Adrenal gland (tissue), 5 donors: ENCODE measurements around the gene SMURF1.

ENCODE experiments used
- POLR2A ChIP-seq, 2 donors: fragments of 450-650 bp; IDR thresholded peaks; one replicate each; pipeline ENCODE4 v1.6.1; 2017; ENCODE audit warnings: antibody characterized with exemption in 2 of 2, mild to moderate bottlenecking in 2 of 2, moderate library complexity in 1 of 2
- TF ChIP-seq, protein P1 (sequence below), 6 experiments: fragments of 450-650 bp in 4 of 6; fragments of 200-600 bp in 2 of 6; sonication (generic) in 1 of 6; IDR thresholded peaks; 1 replicate in 5 of 6; 2 replicates in 1 of 6; pipeline versions ENCODE4 v1.5.1 to v1.8.0; 2016 to 2021; ENCODE audit warnings: antibody characterized with exemption in 6 of 6, mild to moderate bottlenecking in 2 of 6, moderate library complexity in 1 of 6
- donor health status: DM: no; HTN: no; CAD: no.

DNA sequence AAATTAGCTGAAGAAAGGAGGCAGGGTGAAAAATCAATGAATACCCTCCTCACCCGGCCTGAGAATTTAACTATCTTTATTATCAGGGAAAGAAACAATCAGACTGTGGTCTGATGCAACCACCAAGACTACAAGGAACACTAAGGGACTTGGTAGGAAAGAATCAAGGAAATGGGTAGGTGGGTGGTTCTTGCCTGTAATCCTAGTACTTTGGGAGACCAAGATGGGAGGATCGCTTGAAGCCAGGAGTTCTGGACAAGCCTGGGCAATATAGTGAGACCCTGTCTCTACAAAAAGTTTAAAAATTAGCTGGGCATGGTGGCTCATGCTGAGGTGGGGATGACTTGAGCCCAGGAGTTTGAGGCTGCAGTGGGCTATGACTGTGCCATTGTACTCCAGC is 12.6 kb downstream of the SMURF1 start:
- TF ChIP-seq, protein P1, sequence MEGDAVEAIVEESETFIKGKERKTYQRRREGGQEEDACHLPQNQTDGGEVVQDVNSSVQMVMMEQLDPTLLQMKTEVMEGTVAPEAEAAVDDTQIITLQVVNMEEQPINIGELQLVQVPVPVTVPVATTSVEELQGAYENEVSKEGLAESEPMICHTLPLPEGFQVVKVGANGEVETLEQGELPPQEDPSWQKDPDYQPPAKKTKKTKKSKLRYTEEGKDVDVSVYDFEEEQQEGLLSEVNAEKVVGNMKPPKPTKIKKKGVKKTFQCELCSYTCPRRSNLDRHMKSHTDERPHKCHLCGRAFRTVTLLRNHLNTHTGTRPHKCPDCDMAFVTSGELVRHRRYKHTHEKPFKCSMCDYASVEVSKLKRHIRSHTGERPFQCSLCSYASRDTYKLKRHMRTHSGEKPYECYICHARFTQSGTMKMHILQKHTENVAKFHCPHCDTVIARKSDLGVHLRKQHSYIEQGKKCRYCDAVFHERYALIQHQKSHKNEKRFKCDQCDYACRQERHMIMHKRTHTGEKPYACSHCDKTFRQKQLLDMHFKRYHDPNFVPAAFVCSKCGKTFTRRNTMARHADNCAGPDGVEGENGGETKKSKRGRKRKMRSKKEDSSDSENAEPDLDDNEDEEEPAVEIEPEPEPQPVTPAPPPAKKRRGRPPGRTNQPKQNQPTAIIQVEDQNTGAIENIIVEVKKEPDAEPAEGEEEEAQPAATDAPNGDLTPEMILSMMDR (IDR thresholded peaks at IDR 0.05), result no peak
- no peak for TF ChIP-seq POLR2A (IDR thresholded peaks at IDR 0.05)
